Choroid plexus epithelial cell (primary cell): ENCODE data around the gene SLMAP.
A peak's percentile ranks its signal among the peaks of the same experiment; 100 is the strongest.

Experiments used
- DNase-seq: peaks from one replicate; pipeline ENCODE4 v3.0.0-alpha.2; 2010; ENCODE audit warnings: low read depth
- H3K4me3 ChIP-seq: 2 replicates; pipeline ENCODE4 v1.5.1; 2011; ENCODE audit warnings: low read depth, mild to moderate bottlenecking, control low read depth, low read length, moderate library complexity
- TF ChIP-seq, protein P1 (sequence below): conservative IDR thresholded peaks from 2 replicates; pipeline ENCODE4 v1.5.1; 2011; ENCODE audit warnings: low read depth, mild to moderate bottlenecking, control low read depth, inconsistent platforms, low read length, moderate library complexity

The SLMAP gene

DNA sequence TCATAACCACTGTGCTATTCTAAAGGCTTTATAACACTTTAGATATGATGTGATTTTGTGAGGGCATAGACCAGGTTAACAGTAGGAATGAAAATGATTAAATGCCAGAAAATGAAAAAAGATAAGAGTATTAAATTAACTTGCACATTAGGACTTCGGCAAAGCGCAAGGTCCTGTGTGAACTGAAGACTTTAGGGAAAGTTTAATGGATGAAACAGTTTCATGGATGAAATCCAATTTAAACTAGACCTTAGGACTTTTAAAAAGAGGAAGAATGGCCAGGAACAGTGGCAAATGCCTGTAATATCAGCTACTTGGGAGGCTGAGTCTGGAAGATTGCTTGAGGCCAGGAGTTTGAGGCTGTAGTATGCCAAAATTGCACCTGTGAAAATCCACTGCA lies 8.7 kb downstream of the SLMAP start:
- H3K4me3 ChIP-seq = no peak overlapping the region
- TF ChIP-seq, protein P1, sequence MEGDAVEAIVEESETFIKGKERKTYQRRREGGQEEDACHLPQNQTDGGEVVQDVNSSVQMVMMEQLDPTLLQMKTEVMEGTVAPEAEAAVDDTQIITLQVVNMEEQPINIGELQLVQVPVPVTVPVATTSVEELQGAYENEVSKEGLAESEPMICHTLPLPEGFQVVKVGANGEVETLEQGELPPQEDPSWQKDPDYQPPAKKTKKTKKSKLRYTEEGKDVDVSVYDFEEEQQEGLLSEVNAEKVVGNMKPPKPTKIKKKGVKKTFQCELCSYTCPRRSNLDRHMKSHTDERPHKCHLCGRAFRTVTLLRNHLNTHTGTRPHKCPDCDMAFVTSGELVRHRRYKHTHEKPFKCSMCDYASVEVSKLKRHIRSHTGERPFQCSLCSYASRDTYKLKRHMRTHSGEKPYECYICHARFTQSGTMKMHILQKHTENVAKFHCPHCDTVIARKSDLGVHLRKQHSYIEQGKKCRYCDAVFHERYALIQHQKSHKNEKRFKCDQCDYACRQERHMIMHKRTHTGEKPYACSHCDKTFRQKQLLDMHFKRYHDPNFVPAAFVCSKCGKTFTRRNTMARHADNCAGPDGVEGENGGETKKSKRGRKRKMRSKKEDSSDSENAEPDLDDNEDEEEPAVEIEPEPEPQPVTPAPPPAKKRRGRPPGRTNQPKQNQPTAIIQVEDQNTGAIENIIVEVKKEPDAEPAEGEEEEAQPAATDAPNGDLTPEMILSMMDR = no peak
- DNase-seq = no peak

DNA sequence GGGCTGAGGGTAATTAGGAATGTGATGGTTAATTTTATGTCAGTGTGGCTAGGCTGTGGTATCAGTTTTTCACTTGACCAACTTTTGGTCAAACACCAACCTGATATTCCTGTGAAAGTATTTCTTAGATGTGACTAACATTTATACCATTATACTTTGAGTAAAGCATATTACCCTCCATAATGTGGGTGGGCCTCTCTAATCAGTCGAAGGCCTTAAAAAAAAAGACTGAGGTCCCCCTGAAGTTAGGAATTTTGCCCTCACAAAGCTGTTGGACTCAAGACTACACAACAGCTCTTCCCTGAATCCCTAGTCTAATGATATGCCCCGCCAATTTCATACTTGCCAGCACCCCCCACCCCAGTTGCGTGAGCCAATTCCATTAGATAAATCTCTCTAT lies 12.5 kb downstream of the SLMAP start:
- DNase-seq = no peak
- H3K4me3 ChIP-seq = no peak overlapping the region
- TF ChIP-seq, protein P1 = no peak

DNA sequence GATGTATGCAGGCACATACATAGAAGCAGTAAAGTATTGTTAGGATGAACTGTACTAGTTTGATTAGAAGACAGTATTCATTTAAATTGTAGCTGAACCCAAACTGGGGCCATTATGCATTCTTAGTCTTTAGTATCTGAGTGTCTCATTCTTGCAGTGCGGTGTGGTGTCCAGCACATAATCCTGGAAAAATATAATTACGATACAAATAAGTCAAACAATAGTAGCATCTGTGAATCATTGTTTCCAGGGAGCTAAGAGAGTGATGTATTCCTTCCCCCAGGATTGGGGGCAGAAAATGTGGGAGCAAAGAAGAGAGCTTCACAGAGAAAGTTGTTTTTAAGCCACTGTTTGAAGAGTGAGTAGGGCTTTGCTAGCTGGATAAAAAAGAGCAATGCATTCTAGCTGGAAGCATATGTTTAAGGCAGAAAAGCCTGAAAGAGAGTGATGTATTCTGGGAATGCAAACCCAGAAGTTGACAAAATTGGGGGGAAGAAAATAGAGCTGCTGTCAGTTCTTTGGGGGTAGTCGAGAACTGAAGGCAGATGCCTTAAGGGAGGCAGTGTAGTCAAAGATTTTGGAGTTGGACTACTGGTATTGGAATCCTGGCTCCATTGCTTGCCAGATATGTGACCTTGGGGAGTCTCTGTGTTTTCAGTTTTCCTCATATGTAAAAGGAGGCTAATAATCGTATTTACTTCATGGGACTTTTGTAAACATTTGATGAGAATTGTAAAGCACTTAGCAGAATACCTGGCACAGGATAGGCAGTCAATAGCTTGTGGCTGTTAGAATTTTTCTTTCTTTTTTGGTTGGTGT lies 14.1 kb downstream of the SLMAP start:
- no peak overlapping the region for H3K4me3 ChIP-seq
- TF ChIP-seq, protein P1 = no peak
- no peak for DNase-seq

DNA sequence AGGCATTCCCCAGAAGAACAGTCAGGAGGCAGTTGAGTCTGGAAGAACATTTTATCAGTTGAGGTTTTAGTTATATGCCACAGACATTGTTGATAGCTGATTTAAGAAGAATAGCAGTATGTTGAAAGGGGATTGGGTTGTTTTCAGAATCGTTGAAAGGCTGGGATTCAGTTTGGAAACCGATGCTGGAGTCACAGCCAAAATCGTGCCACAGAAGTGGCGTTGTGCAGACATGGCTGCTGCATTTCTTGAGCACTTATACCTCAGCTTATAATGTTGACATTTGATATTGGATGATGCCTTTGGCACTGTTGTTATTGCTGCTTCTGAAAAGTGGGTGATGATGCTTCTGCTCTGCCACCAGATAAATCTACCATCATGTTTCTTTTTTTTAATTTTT lies 16.1 kb downstream of the SLMAP start:
- TF ChIP-seq, protein P1 = no peak
- no peak for DNase-seq
- H3K4me3 ChIP-seq = no peak overlapping the region

DNA sequence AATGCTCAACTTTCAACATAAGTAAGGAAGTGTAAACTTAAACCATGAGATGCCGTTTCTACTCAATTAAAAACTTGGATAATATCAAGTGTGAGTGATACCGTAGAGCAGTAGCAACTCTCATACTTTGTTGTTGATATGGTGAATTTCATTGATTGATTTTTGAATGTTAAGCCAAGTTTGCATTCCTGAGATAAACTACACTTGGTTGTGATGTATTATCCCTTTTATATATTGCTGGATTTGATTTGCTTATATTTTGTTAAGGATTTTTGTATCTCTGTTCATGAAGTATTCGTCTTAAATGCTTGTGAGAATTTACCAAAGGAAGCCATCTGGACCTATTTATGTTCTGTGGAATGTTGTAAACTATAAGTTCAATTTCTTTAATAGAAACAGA lies 21.7 kb downstream of the SLMAP start:
- no peak for DNase-seq
- no peak overlapping the region for H3K4me3 ChIP-seq
- TF ChIP-seq, protein P1 = no peak

DNA sequence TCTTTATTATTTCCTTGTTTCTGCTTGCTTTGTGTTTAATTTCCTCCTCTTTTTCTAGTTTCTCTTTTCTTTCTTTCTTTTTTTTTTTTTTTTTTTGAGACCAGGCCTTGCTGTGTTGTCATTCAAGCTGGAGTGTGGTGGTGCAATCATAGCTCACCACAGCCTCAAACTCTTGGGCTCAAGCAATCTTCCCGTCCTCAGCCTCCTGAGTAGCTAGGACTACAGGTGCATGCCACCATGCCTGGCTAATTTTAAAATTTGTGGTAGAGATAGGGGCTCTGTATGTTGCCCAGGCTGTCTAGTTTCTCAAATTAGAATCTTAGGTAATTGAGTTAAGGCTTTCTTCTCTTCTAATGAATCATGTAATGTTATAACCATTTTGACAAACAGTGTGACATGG lies 22.4 kb downstream of the SLMAP start:
- TF ChIP-seq, protein P1 = no peak
- peak; percentile 57 for DNase-seq
- H3K4me3 ChIP-seq = no peak overlapping the region

DNA sequence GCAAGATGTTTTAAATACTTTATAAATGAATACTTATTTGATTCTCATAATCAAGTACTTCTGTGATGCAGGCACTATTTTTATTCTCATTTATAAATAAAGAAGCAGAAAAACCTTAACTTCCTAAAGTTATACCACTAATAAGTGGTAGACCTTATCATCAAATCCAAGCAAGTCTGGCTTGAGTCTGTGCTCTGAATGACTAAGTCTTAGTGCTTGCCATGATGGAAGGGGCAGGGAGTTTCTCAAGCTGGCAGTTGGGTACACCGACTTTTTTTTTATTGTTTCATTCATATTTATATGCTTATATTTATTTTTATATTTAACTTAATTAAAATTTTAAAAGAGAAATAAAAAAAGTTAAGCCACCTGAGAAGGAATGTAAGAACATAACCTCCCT lies 23.6 kb downstream of the SLMAP start:
- H3K4me3 ChIP-seq = no peak overlapping the region
- TF ChIP-seq, protein P1 = no peak
- no peak for DNase-seq
